GM18499 (cell line): ENCODE data around the gene RAB5IF.
"Not testable (repeated sequence)": the region's sequence is repeated elsewhere in the genome, so short reads cannot be mapped to it uniquely, and the experiment has no call there.

ENCODE experiments used
- ATAC-seq: cut with Tn5 transposase; IDR thresholded peaks from one replicate; pipeline ENCODE4 v1.9.1; 2021; ENCODE audit warnings: moderate number of reproducible peaks; ENCODE audit not compliant: insufficient read depth, unreplicated experiment

Gene RAB5IF

GRCh38 chr20:36624944-36625324 is 19.4 kb downstream of the RAB5IF start:
- no peak for ATAC-seq

DNA sequence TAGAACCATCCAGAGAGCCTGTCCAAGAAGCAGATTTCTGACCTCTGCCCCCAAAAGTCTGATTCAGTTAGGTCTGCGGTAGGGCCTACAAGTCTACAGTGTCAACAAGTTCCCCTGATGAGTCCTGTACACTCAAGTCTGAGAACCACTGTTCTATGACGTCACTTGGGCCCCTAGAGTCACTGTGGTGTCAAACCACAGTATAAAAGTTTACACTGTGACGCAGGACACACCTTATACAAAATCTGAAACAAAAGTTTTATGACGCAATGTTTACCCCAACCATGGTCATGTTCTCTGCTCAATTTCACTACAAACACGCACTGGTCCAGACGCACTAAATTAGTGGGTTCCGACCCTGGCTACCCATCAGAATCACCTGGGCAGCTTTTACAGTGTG is 22.5 kb downstream of the RAB5IF start:
- ATAC-seq: no peak

GRCh38 chr20:36629719-36630681 is 24.4 kb downstream of the RAB5IF start:
- no peak for ATAC-seq

GRCh38 chr20:36631646-36632045 is 26.1 kb downstream of the RAB5IF start:
- no peak for ATAC-seq

DNA sequence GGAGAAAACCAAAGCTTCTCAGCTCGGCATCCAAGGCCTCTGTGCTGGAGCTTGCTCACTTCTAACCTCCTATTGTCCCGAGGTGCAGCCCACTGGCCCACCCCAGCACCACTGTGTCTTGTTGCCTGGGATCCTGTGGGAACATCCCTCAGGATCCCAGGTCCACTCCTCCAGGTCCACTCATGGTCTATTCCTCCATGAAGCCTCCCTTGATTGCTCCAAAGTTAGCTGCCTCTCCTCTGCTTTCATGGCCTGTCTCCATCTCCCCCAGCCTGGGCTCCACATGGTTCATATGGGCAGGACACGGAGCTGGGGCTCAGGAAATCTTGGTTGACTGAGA is 26.5 kb downstream of the RAB5IF start:
- no peak for ATAC-seq

GRCh38 chr20:36632487-36633284 is 27.1 kb downstream of the RAB5IF start:
- ATAC-seq: no peak

- ATAC-seq: no peak
Observed at GRCh38 chr20:36633285-36633772, 27.8 kb downstream of the RAB5IF start.

DNA sequence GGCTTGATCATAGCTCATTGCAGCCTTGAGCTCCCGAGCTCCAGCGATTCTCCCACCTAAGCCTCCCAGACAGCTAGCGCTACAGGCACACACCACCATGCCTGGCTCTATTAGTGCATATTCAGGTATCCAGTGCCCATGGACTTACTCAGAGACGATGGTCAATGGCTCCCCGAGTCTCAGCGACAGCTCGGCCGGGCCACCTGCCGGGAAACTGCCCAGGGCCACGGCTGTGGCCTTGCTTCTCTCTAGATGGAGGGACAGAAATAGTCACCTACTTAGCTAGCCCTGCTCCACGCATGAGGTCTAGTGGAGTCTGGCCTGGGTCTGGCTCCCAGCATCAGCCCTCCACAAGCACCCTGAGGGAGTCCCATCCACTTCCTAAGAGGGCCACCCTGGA is 28.8 kb downstream of the RAB5IF start:
- ATAC-seq: no peak

DNA sequence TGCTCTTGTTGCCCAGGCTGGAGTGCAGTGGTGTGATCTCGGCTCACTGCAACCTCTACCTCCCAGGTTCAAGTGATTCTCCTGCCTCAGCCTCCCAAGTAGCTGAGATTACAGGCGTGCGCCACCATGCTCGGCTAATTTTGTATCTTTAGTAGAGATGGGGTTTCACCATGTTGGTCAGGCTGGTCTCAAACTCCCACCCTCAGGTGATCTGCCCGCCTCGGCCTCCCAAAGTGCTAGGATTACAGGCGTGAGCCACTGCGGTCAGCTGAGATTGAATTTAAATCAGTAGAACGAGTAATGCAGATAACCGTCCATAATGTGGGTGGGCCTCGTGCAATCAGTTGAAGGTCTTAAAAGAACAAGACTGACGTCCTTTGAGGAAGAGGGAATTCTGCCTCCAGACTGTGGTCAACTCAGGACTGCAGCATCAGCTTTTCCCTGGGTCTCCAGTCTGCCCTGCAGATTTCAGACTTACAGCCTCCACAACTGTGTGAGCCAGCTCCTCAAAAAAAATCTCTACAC is 33.4 kb downstream of the RAB5IF start:
- ATAC-seq: not testable (repeated sequence)

DNA sequence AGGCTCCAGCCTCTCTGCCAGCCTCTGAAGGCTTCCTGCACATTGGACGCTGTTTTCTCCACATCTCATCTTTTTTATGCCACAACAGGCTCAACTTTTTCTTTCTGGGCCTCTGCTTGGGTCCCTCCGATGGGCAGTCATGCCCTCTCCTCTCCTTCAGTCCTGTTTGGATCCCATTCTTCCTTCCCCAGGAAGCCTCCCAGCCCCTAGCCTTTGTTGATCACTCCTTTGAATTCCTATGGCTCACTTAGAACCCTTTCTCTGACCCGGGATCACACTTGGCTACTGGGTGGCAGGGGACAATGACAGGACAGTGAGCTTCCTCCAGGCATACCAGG is 35.9 kb downstream of the RAB5IF start:
- no peak for ATAC-seq

DNA sequence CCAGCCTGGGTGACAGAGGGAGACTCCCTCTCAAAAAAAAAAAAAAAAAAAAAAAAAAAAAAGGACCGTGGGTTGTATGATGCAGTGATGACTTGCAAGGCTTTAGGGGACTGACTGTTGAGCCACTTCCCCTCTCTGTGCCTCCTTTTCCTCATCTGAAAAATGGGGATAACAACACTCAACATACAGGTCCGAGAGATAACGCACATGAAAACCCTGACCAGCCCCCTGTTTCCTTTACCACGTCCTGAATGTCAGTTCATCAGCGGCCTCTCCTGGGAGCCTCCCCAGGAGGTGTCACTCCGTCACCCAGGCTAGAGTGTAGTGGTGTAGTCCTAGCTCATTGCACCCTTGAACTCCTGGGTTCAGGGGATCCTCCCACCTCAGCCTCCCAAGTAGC is 36.6 kb downstream of the RAB5IF start:
- ATAC-seq: no peak

GRCh38 chr20:36644032-36644705 is 38.6 kb downstream of the RAB5IF start:
- no peak for ATAC-seq

GRCh38 chr20:36644706-36645095 is 39.1 kb downstream of the RAB5IF start:
- ATAC-seq: no peak

- no peak for ATAC-seq
Observed at GRCh38 chr20:36645353-36645752, 39.8 kb downstream of the RAB5IF start.

DNA sequence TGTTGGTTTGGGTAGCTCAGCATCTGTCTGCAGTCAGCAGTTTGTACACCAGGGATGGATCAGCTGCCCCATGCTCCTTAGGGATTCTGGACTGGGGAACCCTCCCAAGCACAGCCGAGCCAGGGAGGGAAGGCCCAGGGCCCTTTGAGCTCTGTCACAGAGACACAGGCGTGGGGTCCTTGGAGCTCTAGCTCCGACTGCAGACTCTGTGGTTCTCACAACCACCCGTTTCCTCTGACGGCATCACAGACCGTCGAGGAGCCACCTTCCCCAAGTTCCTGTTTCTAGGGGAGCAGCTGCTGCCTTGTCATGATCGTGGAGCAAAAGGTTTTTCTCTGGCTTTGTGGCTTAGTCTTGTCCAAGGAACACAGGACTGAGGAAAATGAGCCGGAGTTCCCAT is 40.4 kb downstream of the RAB5IF start, which contains the start of gene SLA2:
Gene SLA2, minus strand, starts transcription at position 199 of the 400 bp plus-strand sequence. CDS start 4,861 bp downstream, outside the sequence.
- ATAC-seq: no peak

DNA sequence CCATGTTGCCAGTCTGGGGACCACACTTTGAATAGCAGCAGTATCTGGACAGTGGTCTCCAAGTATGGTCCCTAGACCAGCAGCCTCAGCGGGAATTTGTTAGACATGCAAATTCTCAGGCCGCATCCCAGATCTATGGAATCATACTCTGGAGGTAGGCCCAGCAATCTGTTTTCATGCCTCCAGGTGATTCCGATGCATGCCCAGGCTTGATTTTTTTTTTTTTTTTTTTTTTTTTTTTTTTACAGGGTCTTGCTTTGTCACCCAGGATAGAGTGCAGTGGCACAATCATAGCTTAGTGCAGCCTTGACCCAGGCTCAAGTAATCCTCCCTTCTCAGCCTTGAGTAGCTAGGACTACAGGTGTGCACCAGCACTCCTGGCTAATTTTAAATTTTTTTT is 41.1 kb downstream of the RAB5IF start:
- no peak for ATAC-seq

- ATAC-seq: no peak
Observed at GRCh38 chr20:36647196-36648121, 41.9 kb downstream of the RAB5IF start.

- no peak for ATAC-seq
Observed at GRCh38 chr20:36653456-36653855, 47.9 kb downstream of the RAB5IF start.

GRCh38 chr20:36654506-36654905 is 48.9 kb downstream of the RAB5IF start:
- ATAC-seq: no peak
